Measurements from ENCODE around the gene MRPS2. TPM values are rescaled to one million over a fixed set of nuclear protein-coding genes. Genes with fewer than 3 reads are reported as not detected.

MRPS2 gene
- total RNA-seq, 1 experiment from 2014 or later = 84.4 TPM

DNA sequence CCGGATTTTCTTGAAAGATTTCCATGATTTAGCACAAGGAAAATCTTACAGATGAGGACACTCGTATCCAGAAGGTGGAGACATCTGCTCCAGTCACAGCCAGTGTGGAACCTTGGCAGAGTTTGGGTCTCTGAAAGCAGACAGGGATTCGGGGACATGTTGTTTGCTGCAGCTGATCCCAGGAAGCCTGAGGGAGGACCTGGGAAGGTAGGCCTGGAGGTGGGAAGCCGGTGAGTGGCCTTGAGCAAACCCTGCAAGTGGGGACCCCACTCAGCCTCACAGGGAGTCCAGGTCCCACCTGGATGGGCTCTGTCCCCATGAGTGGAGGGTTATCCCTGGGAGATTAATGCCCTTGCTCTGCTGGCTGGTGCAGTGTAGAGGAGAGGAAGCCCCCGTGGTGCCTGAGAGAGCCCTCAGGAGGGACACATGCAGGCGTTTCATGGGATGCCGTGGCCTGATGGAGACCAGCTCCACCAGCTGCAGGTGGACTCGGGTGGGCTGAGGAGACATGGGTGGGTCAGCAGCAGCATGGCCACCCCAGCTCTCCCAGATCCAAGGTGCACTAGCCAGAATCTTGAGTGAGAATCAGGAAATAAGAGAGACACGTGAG lies 7.8 kb downstream of the MRPS2 start:
- CTCF ChIA-PET = no interaction called here
- no peaks in the 10 kb centered on the region for H3K9me2 ChIP-seq (ENCODE audit: insufficient read depth)
- POLR2A ChIA-PET (ENCODE audit: unreplicated experiment) = no interaction called here
- no peak overlapping the region for H3K4me3 ChIP-seq
- no peaks in the 10 kb centered on the region for H3K79me2 ChIP-seq (ENCODE audit: low read depth)
- no peak overlapping the region for H2AFZ ChIP-seq
- H3F3A ChIP-seq (ENCODE audit: insufficient read depth, low read depth) = no peaks in the 10 kb centered on the region
- H3K4me2 ChIP-seq = no peak overlapping the region
- H4K20me1 ChIP-seq (ENCODE audit: insufficient read depth) = peaks cover 20% of the 10 kb centered on the region
- no peak for DNase-seq
- H3K9me3 ChIP-seq (ENCODE audit: insufficient read depth, low read depth) = no peaks in the 10 kb centered on the region
- H3K27ac ChIP-seq = no peak overlapping the region
- H3K27me3 ChIP-seq (ENCODE audit: insufficient read depth, low read depth) = peaks cover 4% of the 10 kb centered on the region; the same call in 1 of the 2 replicates
- no peak for TF ChIP-seq EZH2 (IDR thresholded peaks at IDR 0.05; ENCODE audit: low read depth)
- TF ChIP-seq, protein P1, sequence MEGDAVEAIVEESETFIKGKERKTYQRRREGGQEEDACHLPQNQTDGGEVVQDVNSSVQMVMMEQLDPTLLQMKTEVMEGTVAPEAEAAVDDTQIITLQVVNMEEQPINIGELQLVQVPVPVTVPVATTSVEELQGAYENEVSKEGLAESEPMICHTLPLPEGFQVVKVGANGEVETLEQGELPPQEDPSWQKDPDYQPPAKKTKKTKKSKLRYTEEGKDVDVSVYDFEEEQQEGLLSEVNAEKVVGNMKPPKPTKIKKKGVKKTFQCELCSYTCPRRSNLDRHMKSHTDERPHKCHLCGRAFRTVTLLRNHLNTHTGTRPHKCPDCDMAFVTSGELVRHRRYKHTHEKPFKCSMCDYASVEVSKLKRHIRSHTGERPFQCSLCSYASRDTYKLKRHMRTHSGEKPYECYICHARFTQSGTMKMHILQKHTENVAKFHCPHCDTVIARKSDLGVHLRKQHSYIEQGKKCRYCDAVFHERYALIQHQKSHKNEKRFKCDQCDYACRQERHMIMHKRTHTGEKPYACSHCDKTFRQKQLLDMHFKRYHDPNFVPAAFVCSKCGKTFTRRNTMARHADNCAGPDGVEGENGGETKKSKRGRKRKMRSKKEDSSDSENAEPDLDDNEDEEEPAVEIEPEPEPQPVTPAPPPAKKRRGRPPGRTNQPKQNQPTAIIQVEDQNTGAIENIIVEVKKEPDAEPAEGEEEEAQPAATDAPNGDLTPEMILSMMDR (conservative IDR thresholded peaks at IDR 0.05) = no peak
- no peaks in the 10 kb centered on the region for H3K36me3 ChIP-seq (ENCODE audit: low read depth)
- no TSS peak for BruUV-seq (replicated peaks)
- intact Hi-C loops (cut with micrococcal nuclease; ENCODE audit: unreplicated experiment) = no loop called here
- H3K4me1 ChIP-seq (replicated peaks; ENCODE audit: insufficient read depth) = no peaks in the 10 kb centered on the region

DNA sequence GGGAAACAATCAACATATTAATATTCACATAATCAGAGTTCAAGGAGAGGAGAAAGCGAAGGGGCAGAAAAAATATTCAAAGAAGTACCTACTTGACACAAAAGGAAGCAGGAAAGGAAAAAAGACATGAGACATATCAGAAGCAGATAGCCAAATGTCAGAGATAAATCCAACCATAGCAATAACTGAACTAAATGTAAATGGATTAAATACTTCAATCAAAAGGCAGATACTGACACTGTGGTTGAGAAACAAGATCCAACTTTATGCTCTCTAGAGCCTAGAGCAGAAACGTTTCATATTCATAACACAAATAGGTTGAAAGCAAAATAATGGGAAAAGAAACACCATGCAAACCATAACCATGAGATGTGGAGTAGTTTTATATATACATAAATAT lies 9.0 kb downstream of the MRPS2 start:
- H3K79me2 ChIP-seq (ENCODE audit: low read depth) = no peaks in the 10 kb centered on the region
- H3K9me3 ChIP-seq (ENCODE audit: insufficient read depth, low read depth) = no peaks in the 10 kb centered on the region
- intact Hi-C loops (cut with micrococcal nuclease; ENCODE audit: unreplicated experiment) = no loop called here
- DNase-seq = no peak
- TF ChIP-seq EZH2 (IDR thresholded peaks at IDR 0.05; ENCODE audit: low read depth) = no peak
- TF ChIP-seq, protein P1 (conservative IDR thresholded peaks at IDR 0.05) = no peak
- no peak overlapping the region for H3K27ac ChIP-seq
- H4K20me1 ChIP-seq (ENCODE audit: insufficient read depth) = peaks cover 8% of the 10 kb centered on the region
- POLR2A ChIA-PET (ENCODE audit: unreplicated experiment) = no interaction called here
- H3K4me3 ChIP-seq = no peak overlapping the region
- BruUV-seq (replicated peaks) = no TSS peak
- no peak overlapping the region for H2AFZ ChIP-seq
- H3K4me1 ChIP-seq (replicated peaks; ENCODE audit: insufficient read depth) = no peaks in the 10 kb centered on the region
- H3F3A ChIP-seq (ENCODE audit: insufficient read depth, low read depth) = no peaks in the 10 kb centered on the region
- H3K9me2 ChIP-seq (ENCODE audit: insufficient read depth) = no peaks in the 10 kb centered on the region
- H3K27me3 ChIP-seq (ENCODE audit: insufficient read depth, low read depth) = peaks cover 4% of the 10 kb centered on the region; the same call in 1 of the 2 replicates
- H3K4me2 ChIP-seq = no peak overlapping the region
- CTCF ChIA-PET = no interaction called here
- no peaks in the 10 kb centered on the region for H3K36me3 ChIP-seq (ENCODE audit: low read depth)

DNA sequence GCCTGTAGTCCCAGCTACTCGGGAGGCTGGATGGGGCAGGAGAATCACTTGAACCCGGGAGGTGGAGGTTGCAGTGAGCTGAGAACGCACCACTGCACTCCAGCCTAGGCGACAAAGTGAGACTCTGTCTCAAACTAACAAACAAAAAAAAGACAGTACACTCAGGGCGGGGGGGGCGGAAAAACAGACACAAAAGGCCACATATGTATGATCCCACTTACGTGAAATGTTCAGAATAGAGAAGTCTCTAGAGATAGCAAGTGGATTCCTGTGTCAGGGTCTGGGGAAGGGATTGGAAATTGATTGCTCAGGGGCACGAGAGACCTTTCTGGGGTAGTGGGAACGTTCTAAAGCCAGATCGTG lies 11.7 kb downstream of the MRPS2 start:
- no peak for TF ChIP-seq EZH2 (IDR thresholded peaks at IDR 0.05; ENCODE audit: low read depth)
- TF ChIP-seq, protein P1 (conservative IDR thresholded peaks at IDR 0.05) = no peak
- ChIA-PET POLR2A (ENCODE audit: unreplicated experiment) (no interaction called here), CTCF (no interaction called here)
- Histone ChIP-seq H3K36me3 (ENCODE audit: low read depth) (no peaks in the 10 kb centered on the region), H3K79me2 (ENCODE audit: low read depth) (no peaks in the 10 kb centered on the region), H3K9me3 (ENCODE audit: insufficient read depth, low read depth) (no peaks in the 10 kb centered on the region), H3K4me3 (no peak overlapping the region), H3K27ac (no peak overlapping the region), H3K4me1 (replicated peaks; ENCODE audit: insufficient read depth) (no peaks in the 10 kb centered on the region), H2AFZ (no peak overlapping the region), H3K4me2 (no peak overlapping the region), H3F3A (ENCODE audit: insufficient read depth, low read depth) (no peaks in the 10 kb centered on the region), H3K27me3 (ENCODE audit: insufficient read depth, low read depth) (peaks cover 6% of the 10 kb centered on the region; the same call in 1 of the 2 replicates), H3K9me2 (ENCODE audit: insufficient read depth) (no peaks in the 10 kb centered on the region), H4K20me1 (ENCODE audit: insufficient read depth) (no peaks in the 10 kb centered on the region)
- DNase-seq = no peak
- BruUV-seq (replicated peaks) = no TSS peak
- intact Hi-C loops (cut with micrococcal nuclease; ENCODE audit: unreplicated experiment) = no loop called here
